KOPT-K1 (cell line): ENCODE measurements around the gene SPINK1.

Experiments used
- H3K27ac ChIP-seq: fragments of 200-600 bp; sonication (generic); 2 replicates; pipeline ENCODE4 v1.5.1; 2016; ENCODE audit warnings: antibody characterized with exemption, mild to moderate bottlenecking, low read depth, low read length; ENCODE audit not compliant: poor library complexity, severe bottlenecking
- H3K36me3 ChIP-seq: fragments of 200-600 bp; sonication (generic); 2 replicates; pipeline ENCODE4 v1.5.1; 2017; ENCODE audit warnings: antibody characterized with exemption, mild to moderate bottlenecking, low read length, moderate library complexity; ENCODE audit not compliant: insufficient read depth
- H3K9me3 ChIP-seq: fragments of 200-600 bp; sonication (generic); 2 replicates; pipeline ENCODE4 v1.5.1; 2017; ENCODE audit warnings: antibody characterized with exemption, low read length, mild to moderate bottlenecking; ENCODE audit not compliant: insufficient read depth, poor library complexity, severe bottlenecking

SPINK1 gene

GRCh38 chr5:147859962-147860640 lies 28.6 kb upstream of the SPINK1 start:
- H3K9me3 ChIP-seq: no peaks in the 10 kb centered on the region
- H3K36me3 ChIP-seq: no peaks in the 10 kb centered on the region
- H3K27ac ChIP-seq: no peak overlapping the region

GRCh38 chr5:147858565-147858964 lies 27.1 kb upstream of the SPINK1 start:
- Histone ChIP-seq H3K27ac (no peak overlapping the region), H3K9me3 (no peaks in the 10 kb centered on the region), H3K36me3 (no peaks in the 10 kb centered on the region)

- Histone ChIP-seq H3K9me3 (no peaks in the 10 kb centered on the region), H3K27ac (no peak overlapping the region), H3K36me3 (no peaks in the 10 kb centered on the region)
Observed at GRCh38 chr5:147857302-147858129, 26.0 kb upstream of the SPINK1 start.

GRCh38 chr5:147856801-147857200 lies 25.3 kb upstream of the SPINK1 start:
- H3K27ac ChIP-seq: no peak overlapping the region
- no peaks in the 10 kb centered on the region for H3K9me3 ChIP-seq
- no peaks in the 10 kb centered on the region for H3K36me3 ChIP-seq

GRCh38 chr5:147855774-147856069 lies 24.3 kb upstream of the SPINK1 start:
- no peaks in the 10 kb centered on the region for H3K9me3 ChIP-seq
- no peaks in the 10 kb centered on the region for H3K36me3 ChIP-seq
- no peak overlapping the region for H3K27ac ChIP-seq

- H3K36me3 ChIP-seq: no peaks in the 10 kb centered on the region
- H3K27ac ChIP-seq: no peak overlapping the region
- H3K9me3 ChIP-seq: no peaks in the 10 kb centered on the region
Observed at GRCh38 chr5:147854894-147855773, 23.7 kb upstream of the SPINK1 start.

GRCh38 chr5:147854331-147854730 lies 22.9 kb upstream of the SPINK1 start:
- H3K36me3 ChIP-seq: no peaks in the 10 kb centered on the region
- no peaks in the 10 kb centered on the region for H3K9me3 ChIP-seq
- H3K27ac ChIP-seq: no peak overlapping the region

GRCh38 chr5:147853372-147853987 lies 22.0 kb upstream of the SPINK1 start:
- Histone ChIP-seq H3K27ac (no peak overlapping the region), H3K36me3 (no peaks in the 10 kb centered on the region), H3K9me3 (no peaks in the 10 kb centered on the region)

- H3K27ac ChIP-seq: no peak overlapping the region
- H3K36me3 ChIP-seq: no peaks in the 10 kb centered on the region
- H3K9me3 ChIP-seq: no peaks in the 10 kb centered on the region
Observed at GRCh38 chr5:147852365-147852764, 20.9 kb upstream of the SPINK1 start.

GRCh38 chr5:147851578-147851977 lies 20.1 kb upstream of the SPINK1 start:
- Histone ChIP-seq H3K9me3 (no peaks in the 10 kb centered on the region), H3K36me3 (no peaks in the 10 kb centered on the region), H3K27ac (no peak overlapping the region)

GRCh38 chr5:147849226-147849625 lies 17.8 kb upstream of the SPINK1 start:
- H3K9me3 ChIP-seq: no peaks in the 10 kb centered on the region
- no peak overlapping the region for H3K27ac ChIP-seq
- H3K36me3 ChIP-seq: no peaks in the 10 kb centered on the region

- H3K9me3 ChIP-seq: no peaks in the 10 kb centered on the region
- no peaks in the 10 kb centered on the region for H3K36me3 ChIP-seq
- no peak overlapping the region for H3K27ac ChIP-seq
Observed at GRCh38 chr5:147845618-147846017, 14.1 kb upstream of the SPINK1 start.

GRCh38 chr5:147844846-147845245 lies 13.4 kb upstream of the SPINK1 start:
- Histone ChIP-seq H3K36me3 (no peaks in the 10 kb centered on the region), H3K27ac (no peak overlapping the region), H3K9me3 (no peaks in the 10 kb centered on the region)

- Histone ChIP-seq H3K27ac (no peak overlapping the region), H3K36me3 (no peaks in the 10 kb centered on the region), H3K9me3 (no peaks in the 10 kb centered on the region)
Observed at GRCh38 chr5:147842869-147843268, 11.4 kb upstream of the SPINK1 start.

- Histone ChIP-seq H3K9me3 (no peaks in the 10 kb centered on the region), H3K27ac (no peak overlapping the region)
Observed at GRCh38 chr5:147836439-147836838, 5.0 kb upstream of the SPINK1 start.

More at GRCh38 chr5:147836439-147836838, 5.0 kb upstream of the SPINK1 start:
- H3K36me3 ChIP-seq: no peaks in the 10 kb centered on the region
